ENCODE data around the gene TASP1.

The TASP1 gene

GRCh38 chr20:13654463-13655023 lies 15.8 kb upstream of the TASP1 start:
- no peak for TF ChIP-seq CTCF (IDR thresholded peaks at IDR 0.05; ENCODE audit: borderline replicate concordance, control extremely low read depth, extremely low read depth, insufficient read depth, missing control alignments)
- DNase-seq (ENCODE audit: low spot score), result no peak
- in situ Hi-C loops (cut with MboI; ENCODE audit: low sequenced_read_pairs, unreplicated experiment), result no loop called here

- no peak for TF ChIP-seq CTCF (IDR thresholded peaks at IDR 0.05; ENCODE audit: borderline replicate concordance, control extremely low read depth, extremely low read depth, insufficient read depth, missing control alignments)
- in situ Hi-C loops (cut with MboI; ENCODE audit: low sequenced_read_pairs, unreplicated experiment), result no loop called here
- no peak for DNase-seq (ENCODE audit: low spot score)
These were observed 11.7 kb upstream of the TASP1 start for GRCh38 chr20:13650474-13650873.

GRCh38 chr20:13648291-13649228 lies 9.8 kb upstream of the TASP1 start:
- TF ChIP-seq CTCF (IDR thresholded peaks at IDR 0.05; ENCODE audit: borderline replicate concordance, control extremely low read depth, extremely low read depth, insufficient read depth, missing control alignments), result no peak
- in situ Hi-C loops (cut with MboI; ENCODE audit: low sequenced_read_pairs, unreplicated experiment), result no loop called here
- no peak for DNase-seq (ENCODE audit: low spot score)

- in situ Hi-C loops (cut with MboI; ENCODE audit: low sequenced_read_pairs, unreplicated experiment), result no loop called here
- TF ChIP-seq CTCF (IDR thresholded peaks at IDR 0.05; ENCODE audit: borderline replicate concordance, control extremely low read depth, extremely low read depth, insufficient read depth, missing control alignments), result no peak
- DNase-seq (ENCODE audit: low spot score), result no peak
These were observed 5.3 kb upstream of the TASP1 start for GRCh38 chr20:13644010-13644409.

GRCh38 chr20:13639150-13639497 lies 392 bp upstream of the TASP1 start:
- no peak for DNase-seq (ENCODE audit: low spot score)
- in situ Hi-C loops (cut with MboI; ENCODE audit: low sequenced_read_pairs, unreplicated experiment), result no loop called here
- no peak for TF ChIP-seq CTCF (IDR thresholded peaks at IDR 0.05; ENCODE audit: borderline replicate concordance, control extremely low read depth, extremely low read depth, insufficient read depth, missing control alignments)

- in situ Hi-C loops (cut with MboI; ENCODE audit: low sequenced_read_pairs, unreplicated experiment), result no loop called here
- DNase-seq (ENCODE audit: low spot score), result no peak
- no peak for TF ChIP-seq CTCF (IDR thresholded peaks at IDR 0.05; ENCODE audit: borderline replicate concordance, control extremely low read depth, extremely low read depth, insufficient read depth, missing control alignments)
These were observed 603 bp downstream of the TASP1 start for GRCh38 chr20:13638162-13638495.

Measured in GM13976 (cell line).